HG02642 (cell line): ENCODE results near the gene SETDB1.
A peak's percentile ranks its signal among the peaks of the same experiment; 100 is the strongest.
"Not testable (repeated sequence)": the region's sequence is repeated elsewhere in the genome, so short reads cannot be mapped to it uniquely, and the experiment has no call there.

Experiments used
- ATAC-seq: cut with Tn5 transposase; IDR thresholded peaks from one replicate; pipeline ENCODE4 v1.9.1; 2021; ENCODE audit warnings: mild to moderate bottlenecking; ENCODE audit not compliant: unreplicated experiment, poor library complexity

The SETDB1 gene

DNA sequence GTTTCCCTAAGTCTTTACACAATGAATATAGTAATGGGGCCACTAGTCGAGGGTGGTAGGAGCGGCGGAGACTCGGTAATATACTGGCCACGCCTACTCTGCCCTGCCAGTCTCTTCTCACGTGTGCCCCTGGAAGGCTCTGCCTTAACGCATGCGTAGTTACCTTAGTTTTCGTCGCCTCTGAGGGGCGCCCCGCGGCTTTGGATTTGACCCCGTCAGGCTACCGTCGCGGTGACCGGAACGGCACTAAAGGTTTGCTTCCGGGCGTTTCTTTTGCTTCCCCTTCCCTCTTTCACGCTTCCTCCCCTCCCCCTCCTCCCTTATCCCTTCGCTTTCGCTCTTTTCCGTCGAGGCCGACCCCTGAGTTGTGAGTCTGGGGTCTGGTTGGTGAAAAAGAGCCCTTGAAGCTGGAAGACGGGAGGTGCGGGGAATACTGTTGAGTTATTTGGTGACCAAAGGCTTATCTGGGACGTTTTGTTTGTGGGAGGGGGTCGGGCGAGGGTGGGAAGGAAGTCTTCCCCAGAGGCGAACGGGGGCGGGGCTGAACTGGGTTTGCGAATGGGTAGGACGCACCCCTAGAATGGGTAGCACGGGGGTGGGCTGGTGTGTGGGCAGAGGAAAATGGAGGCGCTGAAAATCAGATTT lies at the start of gene SETDB1:
Gene SETDB1, plus strand, starts transcription at position 267 of the 645 bp plus-strand sequence. CDS start 1,352 bp downstream, outside the sequence.
- peak; percentile 89 for ATAC-seq

DNA sequence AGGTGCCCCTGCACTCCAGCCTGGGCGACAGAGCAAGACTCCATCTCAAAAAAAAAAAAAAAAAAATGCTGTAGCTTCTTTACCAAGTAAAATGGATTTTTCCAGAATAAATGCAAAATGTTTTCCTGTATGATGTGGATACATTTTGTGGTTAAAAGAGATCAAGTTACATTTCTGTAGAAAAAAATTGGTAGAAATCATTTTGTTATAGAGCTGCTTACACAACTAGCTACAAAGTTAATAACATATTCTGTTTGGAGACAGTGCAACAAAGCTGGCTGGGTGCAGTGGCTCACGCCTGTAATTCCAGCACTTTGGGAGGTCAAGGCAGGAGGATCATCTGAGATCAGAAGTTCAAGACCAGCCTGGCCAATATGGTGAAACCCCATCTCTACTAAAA lies 47.2 kb upstream of the SETDB1 start:
- not testable (repeated sequence) for ATAC-seq

GRCh38 chr1:150881331-150882070 lies 44.7 kb upstream of the SETDB1 start:
- no peak for ATAC-seq

- not testable (repeated sequence) for ATAC-seq
Measured at GRCh38 chr1:150883121-150883520, 43.0 kb upstream of the SETDB1 start.

- ATAC-seq, result no peak
Measured at GRCh38 chr1:150887018-150887417, 39.1 kb upstream of the SETDB1 start, which contains the start of gene CTXND2. TSS of gene CTXND2 (plus strand) at chr1:150887136. CDS start at chr1:150912315, 25,179 bp downstream.

DNA sequence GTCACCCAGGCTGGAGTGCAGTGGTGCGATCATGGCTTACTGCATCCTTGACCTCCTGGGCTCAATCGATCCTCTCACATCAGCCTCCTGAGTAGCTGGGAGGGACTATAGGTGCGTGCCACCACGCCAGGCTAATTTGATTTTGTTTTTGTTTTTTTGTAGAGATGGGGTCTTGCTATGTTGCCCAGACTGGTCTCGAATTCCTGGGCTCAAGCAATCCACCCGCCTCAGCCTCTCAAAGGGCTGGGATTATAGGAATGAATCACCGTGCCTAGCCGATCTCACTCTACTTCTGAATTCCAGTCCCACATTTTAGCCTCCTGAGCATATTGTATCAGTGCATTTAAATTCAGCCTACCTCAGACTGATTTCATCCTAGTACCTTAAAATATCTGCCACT lies 37.4 kb upstream of the SETDB1 start:
- ATAC-seq, result no peak

- ATAC-seq, result no peak
Measured at GRCh38 chr1:150890033-150890416, 36.1 kb upstream of the SETDB1 start.

DNA sequence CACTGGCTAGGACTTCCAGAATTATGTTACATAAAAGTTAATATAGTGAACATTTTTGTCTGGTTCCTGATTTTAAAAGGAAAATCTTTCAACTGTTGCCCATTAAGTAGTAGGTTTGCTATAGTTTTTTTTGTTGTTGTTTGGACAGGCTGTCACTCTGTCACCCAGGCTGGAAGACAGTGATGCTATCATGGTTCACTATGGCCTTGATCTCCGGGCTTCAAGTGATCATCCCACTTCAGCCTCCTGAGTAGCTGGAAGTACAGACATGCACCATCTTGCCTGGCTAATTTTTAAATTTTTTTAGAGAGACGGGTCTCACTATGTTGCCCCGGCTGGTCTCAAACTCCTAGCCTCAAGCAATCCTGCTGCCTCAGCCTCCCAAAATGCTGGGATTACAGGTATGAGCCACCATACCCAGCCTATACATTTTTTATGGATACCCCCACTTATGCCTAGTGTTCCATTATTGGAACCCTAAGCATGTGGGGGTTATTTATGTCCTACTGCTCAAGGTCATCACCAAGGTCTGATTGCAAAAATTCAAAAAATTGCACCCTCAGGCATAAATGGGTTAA lies 32.7 kb upstream of the SETDB1 start:
- ATAC-seq, result no peak

DNA sequence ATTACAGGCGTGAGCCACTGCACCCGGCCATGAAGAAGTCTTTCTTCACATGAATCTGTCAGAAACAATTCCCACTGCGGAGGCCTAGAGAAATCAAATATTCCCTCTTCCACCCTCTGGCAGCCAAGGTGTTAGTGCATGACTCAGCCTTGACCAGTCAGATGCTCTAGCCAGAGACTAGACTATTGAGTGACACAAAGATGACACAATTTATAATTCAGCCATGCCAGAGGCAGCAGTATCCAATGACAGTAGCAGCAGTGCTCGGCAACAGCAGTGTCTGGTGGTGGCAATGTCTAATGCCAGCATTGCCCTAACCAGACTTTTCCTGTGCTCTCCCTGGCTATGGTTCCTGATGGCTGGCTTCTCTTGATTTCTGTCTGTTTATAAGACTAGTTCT lies 30.5 kb upstream of the SETDB1 start:
- no peak for ATAC-seq

DNA sequence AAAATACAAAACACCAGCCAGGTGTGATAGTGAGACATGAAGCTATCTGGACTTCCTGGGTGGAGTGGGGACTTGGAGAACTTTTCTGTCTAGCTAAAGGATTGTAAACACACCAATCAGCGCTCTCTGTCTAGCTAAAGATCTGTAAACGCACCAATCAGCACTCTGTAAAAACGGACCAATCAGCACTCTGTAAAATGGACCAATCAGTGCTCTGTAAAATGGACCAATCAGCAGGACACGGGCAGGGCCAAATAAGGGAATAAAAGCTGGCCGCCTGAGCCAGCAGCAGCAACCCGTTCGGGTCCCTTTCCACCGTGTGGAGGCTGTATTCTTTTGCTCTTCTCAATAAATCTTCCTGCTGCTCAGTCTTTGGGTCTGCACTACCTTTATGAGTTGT lies 26.4 kb upstream of the SETDB1 start:
- ATAC-seq, result not testable (repeated sequence)

DNA sequence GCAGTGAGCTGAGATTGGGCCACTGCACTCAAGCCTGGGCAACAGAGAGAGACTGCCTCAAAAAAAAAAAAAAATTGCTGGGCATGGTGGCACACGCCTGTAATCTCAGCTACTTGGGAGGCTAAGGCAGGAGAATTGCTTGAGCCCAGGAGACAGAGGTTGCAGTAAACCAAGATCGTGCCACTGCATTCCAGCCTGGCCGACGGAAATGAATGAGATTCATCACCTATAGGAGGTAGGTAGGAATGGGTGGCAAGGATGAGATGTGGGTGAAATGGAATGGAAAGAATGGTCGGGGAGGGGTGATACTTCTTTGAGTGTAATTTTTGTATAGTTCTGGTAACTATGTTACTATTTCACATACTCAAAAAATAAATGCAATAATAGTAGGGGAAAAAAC lies 23.8 kb upstream of the SETDB1 start:
- no peak for ATAC-seq

DNA sequence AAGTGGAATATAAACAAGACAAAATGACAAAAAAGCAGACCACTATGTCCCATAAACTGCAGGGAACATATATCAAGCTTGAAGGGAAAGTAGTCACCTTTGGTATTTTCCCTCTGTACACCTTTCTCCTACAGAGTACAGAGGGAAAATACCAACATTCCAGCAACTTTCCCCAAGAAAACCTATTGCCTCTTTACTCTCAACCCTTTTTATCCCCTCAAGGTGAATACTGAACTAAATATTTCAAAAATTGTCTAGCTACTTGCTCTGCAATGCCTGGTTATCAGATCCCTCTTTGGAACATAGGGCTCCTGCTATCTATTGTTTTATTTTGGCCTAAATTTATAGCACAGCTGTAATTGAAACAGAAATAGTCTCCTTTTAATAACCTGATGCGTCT lies 23.4 kb upstream of the SETDB1 start:
- ATAC-seq, result no peak

GRCh38 chr1:150905301-150905700 lies 20.9 kb upstream of the SETDB1 start:
- ATAC-seq, result no peak

GRCh38 chr1:150906329-150906728 lies 19.8 kb upstream of the SETDB1 start:
- ATAC-seq, result no peak

- ATAC-seq, result no peak
Measured at GRCh38 chr1:150906813-150907212, 19.4 kb upstream of the SETDB1 start.

DNA sequence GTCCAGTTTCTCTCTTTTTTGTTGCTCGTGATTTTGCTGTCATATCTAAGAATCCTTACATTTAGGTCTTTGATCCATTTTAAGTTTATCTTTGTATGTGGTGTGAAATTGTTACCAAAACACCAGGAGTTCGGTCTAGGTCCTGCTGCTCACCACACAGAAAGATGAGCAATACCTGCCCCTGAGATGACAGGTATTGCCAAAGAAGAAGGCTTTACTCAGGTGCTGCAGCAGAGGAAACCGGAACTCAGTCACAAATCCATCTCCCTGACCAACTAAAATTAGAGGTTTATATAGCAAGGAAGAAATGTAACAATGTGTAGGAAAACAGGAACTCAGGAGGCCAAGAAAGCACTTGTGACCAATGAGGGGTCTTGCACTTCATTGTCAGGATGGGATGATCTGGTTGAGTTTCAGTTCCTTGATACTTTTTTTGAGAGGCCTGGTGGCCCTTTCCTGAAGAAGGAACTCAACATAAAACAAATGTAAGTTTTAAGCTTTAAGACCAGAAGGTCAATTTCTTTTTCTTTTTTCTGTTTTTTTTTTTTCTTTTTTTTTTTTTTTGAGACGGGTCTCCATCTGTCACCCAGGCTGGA lies 16.5 kb upstream of the SETDB1 start:
- ATAC-seq, result no peak

DNA sequence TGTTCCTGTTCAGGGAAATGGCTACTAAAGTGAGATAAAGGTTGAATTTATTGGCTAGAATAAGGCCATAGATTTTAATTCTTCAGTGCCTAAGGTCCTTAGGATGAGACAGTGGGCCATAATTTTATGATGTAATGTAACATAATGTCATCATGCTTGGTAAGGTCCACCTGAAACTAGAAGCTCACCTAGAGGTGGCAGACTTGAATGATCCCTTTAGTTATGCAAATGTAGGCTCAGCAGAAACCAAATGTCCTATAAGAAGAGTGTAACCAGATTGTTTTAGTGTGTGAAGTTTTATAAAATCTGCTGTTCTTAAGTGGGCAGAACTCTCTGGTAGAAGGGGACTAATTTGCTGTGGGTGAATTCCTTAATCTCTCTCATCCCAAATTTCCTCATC lies 13.5 kb upstream of the SETDB1 start:
- ATAC-seq, result no peak

DNA sequence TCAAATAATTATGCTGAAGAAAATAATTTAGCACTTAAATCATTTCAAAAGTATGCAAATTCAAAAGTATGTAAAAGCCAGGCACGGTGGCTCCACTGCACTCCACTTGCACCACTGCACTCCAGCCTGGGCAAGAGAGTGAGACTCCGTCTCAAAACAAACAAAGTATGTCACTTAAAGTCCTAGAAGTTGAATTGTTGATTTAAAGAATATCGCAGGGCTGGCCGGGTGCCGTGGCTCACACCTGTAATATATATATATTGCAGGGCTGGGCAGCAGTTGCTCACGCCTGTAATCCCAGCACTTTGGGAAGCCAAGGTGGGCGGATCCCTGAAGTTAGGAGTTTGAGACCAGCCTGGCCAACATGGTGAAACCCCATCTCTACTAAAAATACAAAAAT lies 8.8 kb upstream of the SETDB1 start:
- ATAC-seq, result no peak

- peak; percentile 30 for ATAC-seq
Measured at GRCh38 chr1:150922519-150922975, 3.6 kb upstream of the SETDB1 start.

DNA sequence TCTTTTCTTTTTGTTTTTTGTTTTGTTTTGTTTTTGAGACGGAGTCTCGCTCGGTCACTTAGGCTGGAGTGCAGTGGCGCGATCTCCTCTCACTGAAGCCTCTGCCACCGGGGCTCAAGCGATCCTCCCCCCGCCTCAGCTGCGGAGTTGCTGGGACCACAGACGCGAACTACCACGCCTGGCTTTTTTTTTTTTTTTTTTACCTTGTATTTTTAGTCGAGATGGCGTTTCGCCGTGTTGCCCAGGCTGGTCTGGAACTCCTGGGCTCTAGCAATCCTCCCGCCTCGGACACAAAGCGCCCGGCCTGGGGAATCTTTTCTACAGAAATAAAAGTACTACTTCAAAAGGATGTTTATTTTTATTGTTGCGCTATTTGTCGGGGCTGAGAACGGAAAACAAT lies 1.1 kb upstream of the SETDB1 start:
- no peak for ATAC-seq

DNA sequence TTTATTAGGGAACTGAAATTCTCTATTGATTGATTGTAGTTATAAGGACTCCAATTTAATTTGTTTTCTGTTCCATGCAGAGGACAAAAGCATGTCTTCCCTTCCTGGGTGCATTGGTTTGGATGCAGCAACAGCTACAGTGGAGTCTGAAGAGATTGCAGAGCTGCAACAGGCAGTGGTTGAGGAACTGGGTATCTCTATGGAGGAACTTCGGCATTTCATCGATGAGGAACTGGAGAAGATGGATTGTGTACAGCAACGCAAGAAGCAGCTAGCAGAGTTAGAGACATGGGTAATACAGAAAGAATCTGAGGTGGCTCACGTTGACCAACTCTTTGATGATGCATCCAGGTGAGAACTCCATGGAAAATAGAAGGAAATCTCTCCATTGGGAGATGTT lies 1.5 kb downstream of the SETDB1 start:
- no peak for ATAC-seq
